GM12801 (cell line): Measurements from ENCODE around the gene SP140L.

ENCODE experiments used
- TF ChIP-seq, protein P1 (sequence below): IDR thresholded peaks from one replicate; pipeline ENCODE4 v1.5.1; 2011; ENCODE audit warnings: control low read depth; ENCODE audit not compliant: insufficient read length; ENCODE audit errors: extremely low read depth

Gene SP140L

DNA sequence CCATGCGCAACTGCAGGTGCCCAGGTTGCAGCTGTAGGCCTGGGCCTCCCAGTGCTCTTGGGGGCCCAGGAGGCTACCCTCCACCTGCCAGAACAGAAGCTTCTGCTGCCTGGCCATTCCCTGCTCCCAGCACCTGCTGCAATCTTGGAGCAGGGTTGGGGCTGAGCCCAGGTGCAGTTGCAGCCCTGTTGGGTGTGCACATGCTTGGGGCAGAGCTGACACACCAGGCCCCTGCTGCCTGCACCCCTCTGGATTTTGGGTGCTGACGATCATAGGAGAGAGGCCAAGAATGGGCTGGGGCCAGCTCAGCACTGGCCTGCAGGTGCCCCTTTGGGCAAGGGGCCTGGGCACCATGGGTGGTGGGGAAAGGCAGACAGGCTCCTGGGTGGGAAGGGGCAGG, 20.5 kb upstream of the SP140L start:
- TF ChIP-seq, protein P1, sequence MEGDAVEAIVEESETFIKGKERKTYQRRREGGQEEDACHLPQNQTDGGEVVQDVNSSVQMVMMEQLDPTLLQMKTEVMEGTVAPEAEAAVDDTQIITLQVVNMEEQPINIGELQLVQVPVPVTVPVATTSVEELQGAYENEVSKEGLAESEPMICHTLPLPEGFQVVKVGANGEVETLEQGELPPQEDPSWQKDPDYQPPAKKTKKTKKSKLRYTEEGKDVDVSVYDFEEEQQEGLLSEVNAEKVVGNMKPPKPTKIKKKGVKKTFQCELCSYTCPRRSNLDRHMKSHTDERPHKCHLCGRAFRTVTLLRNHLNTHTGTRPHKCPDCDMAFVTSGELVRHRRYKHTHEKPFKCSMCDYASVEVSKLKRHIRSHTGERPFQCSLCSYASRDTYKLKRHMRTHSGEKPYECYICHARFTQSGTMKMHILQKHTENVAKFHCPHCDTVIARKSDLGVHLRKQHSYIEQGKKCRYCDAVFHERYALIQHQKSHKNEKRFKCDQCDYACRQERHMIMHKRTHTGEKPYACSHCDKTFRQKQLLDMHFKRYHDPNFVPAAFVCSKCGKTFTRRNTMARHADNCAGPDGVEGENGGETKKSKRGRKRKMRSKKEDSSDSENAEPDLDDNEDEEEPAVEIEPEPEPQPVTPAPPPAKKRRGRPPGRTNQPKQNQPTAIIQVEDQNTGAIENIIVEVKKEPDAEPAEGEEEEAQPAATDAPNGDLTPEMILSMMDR: no peak

DNA sequence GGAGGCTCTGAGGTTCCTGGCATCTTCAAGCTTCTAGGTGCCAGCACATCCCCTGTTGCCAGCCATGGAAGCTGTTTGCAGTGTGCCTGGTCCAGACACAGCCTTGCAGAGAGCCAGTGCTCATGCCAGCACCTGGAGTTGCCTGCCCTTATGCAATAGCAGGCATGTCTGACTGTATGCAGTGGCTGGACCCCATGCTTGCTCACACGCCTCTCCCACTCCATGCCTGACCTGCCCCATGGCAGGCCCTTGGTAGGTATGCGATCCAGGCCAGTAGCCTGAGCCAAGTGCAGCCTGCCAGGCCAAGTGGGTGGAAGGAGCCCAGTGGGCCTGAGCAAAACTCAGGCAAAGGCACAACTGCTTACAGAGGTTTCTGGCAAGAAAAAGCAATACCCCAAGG, 19.5 kb upstream of the SP140L start:
- TF ChIP-seq, protein P1: no peak

DNA sequence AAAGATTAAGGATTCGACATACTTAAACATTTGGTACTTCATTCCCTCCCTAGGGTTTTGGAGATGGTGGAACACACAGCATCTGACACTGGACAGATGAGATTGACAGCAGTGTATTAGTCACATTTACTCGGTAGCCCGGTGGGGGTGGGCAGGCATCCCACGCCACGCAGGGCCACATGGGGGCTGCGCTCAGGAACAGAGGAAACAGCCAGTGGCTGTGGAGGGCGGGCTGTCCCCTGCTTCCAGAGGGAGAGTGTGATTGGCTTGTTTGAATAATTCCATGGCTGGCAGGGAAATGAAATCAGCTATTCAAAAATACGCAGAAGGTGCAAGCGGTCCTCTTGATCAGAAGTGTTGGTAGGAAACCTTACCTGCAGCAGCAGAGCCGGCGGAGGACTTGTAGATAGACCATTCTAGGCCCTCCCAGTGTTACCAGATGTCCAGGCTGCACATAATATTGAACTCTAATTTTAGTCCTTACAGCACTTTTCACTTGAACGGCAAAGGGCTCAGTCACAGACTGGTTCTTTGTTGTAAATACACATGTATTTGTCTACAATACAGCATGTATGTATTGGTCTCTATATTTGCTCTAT, 18.5 kb upstream of the SP140L start:
- TF ChIP-seq, protein P1: no peak

DNA sequence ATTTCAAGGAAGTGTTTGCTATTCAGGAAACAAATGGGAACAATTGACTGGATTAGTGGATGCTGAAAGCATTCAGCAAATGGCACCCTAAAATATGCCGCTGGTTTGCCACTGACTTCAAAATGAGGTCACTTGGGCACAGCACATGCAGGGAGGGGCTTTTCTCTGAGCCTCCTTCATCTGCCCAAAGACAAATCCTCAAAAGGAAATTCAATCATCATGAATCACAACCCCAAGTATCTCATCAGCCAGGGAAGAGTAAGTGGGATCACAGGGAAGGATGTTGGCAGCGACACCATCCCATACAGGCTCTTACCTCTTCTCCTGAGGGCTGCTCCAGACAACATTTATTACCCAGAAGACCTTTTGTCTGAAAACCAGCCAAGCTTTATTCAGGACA, 14.4 kb upstream of the SP140L start:
- TF ChIP-seq, protein P1: no peak

DNA sequence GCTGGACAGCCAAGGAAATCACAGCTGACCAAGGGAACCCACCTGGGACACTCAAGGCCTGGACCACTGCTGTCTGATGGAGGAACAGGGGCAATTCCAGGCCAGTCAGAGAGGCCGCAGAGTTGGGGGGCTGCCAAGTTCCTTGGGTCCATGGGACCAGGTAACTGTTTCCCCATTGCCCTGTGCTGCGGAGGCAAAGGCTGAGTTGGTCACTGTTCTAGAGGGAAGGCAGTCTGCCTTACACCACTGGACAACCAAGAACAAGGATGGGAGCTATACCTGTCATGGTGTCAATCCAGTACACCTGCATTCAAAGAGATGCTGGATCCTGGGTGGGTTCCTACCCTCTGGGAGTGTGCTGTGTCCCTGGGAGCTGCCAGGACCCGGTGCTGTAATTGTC, 9.6 kb upstream of the SP140L start:
- TF ChIP-seq, protein P1: no peak

DNA sequence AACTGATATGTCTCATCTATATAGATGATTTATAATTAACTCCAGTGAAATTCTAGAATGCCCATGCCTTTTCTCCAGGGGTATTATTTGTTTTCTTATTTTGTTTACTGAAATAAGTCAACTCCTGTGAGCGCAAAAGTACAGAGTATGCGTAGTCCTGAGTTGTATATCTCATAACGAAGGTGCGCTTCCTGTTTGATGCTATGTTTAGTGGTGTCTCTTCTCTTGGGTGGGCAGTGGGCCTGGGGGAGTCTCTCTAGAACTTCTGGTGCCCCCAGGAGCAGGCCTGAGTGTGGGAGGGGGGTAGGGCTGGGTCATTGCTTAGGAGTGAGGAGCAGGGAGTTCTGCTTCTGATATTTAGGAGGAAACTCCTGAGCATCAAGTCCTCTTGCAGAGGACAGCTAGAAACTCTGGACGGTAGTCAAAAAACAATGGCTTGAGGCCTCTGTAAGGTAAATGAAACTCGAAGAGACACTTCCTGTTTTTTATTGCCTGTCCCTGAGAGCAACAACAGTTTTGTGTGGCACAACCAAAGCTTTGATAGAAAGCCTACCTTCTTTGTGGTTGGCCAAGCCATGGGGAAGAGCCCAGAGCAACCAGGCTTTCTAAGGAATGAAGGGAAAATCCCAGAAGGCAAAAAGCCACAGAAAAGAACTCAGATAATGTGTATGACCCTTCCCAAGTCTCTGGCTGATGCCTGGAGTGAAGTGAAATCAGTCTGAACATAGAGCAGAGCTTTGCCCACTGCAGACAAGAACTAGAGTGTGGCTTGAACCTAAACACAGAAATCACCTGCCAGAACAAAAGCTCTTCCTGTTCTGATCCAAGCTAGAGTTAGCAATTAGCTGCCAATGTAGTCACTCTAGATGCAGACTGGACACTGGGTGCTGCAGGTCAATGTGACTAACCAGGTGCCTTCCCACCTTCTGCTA, 8.5 kb upstream of the SP140L start:
- TF ChIP-seq, protein P1: no peak

DNA sequence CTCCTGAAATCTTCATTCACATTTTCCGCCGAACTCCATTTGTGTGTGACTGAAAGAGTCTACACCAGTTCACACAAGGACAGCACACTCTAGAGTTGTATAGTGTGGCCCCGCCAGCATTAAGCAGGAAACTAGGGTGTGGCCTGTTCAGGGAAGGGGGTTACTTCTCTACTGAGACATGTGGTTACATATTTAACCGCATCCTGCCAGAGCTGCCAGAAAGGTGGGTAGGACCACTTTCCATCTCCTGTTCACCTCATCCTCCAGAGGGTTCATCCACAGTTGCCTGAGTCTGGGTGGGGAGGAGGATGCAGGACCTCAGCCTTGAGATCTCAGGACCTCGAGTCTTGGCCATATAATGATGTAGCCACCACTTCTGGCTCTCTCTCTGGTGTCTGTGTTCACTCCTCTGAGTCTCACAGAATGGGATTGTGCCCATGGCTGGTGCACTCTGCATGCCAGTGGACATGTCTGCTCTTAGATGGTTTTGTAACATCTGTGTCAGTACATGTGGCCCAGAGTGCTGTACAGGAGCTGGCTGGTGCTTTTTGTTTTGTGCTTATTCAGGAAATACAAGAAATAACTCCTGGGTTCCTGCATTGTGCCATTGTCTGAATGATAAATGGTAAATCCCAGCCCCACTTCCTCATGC, 7.7 kb upstream of the SP140L start:
- TF ChIP-seq, protein P1: no peak
